HG02852 (cell line): ENCODE results near the gene GRHL1.
A peak's percentile ranks its signal among the peaks of the same experiment; 100 is the strongest.

Source experiments
- ATAC-seq: cut with Tn5 transposase; IDR thresholded peaks from one replicate; pipeline ENCODE4 v1.9.1; 2021; ENCODE audit warnings: mild to moderate bottlenecking, moderate library complexity; ENCODE audit not compliant: unreplicated experiment

GRHL1 gene

DNA sequence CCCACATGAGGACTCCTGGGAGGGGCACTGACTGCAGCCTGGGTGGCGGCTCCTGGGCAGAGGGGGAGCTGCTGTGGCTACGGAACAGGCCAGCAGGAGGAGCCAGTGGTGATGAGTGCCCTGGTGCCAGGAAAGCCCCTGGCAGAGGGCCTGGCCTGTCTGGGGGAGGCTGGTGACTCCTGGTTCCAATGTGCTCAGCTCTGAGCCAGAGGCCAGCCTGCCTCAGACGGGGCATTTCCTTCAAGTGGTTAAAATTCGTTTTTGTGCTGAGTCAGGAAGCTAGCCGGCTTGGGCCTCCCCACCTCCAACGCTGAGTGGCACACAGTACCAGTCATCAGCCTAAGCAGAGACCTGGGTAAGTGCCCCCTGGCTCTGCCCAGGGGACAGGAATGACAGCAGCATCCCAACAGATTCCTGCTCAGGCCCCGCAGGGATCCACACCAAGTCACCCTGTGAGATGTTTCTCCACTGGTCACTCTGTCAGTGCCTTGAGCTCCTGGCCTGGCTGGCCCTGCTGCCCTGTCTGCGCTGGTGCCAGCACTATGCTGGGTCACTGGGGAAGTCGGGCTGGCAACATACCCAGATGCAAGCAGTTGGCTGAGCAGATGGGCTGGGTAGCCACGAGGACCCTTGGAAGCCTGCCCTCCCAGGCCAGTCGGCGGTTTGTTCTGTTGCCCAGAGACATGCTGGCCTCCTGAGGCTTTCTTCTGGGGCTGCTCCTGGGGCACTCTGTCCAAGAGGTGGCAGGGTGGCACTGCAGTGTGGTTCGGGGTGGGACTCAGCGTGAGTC, 84.8 kb downstream of the GRHL1 start:
- no peak for ATAC-seq

DNA sequence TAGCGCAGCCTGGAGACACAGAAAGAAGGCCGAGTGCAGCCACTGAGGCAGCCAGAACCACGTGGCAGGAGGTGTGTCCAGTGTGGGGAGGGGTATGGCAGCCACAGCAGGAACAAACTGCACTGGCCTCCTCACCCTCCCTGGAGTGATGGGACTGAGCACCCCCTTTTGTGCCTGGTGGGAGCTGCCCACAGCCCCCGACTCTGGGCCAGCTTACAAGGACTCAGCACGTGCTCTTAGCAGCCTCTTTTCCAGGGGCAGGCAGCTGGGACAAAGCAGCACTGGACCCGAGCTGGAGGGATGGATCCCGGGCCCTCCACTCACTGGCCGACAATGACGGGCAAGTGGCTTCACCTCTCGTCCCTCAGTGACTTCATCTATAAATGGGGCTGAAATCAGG, 86.6 kb downstream of the GRHL1 start:
- no peak for ATAC-seq

DNA sequence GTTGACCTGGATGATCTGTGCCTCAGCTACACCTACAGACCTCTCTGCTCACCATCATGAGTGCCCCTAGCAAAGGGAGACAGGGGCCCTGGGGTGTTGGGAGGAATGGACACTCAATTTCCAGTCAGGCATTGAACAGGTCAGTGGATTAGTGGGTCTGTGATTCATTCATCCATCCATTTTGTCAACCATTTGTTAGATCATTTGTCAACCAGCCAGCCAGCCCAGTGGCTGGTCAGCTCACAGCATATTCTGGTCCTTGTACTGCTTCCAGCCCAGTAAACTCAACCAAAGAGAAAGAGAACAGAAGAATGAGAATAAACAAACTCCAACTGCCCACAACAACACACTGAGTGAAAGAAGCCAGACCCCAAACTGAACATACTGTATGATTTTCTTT, 87.2 kb downstream of the GRHL1 start:
- no peak for ATAC-seq

DNA sequence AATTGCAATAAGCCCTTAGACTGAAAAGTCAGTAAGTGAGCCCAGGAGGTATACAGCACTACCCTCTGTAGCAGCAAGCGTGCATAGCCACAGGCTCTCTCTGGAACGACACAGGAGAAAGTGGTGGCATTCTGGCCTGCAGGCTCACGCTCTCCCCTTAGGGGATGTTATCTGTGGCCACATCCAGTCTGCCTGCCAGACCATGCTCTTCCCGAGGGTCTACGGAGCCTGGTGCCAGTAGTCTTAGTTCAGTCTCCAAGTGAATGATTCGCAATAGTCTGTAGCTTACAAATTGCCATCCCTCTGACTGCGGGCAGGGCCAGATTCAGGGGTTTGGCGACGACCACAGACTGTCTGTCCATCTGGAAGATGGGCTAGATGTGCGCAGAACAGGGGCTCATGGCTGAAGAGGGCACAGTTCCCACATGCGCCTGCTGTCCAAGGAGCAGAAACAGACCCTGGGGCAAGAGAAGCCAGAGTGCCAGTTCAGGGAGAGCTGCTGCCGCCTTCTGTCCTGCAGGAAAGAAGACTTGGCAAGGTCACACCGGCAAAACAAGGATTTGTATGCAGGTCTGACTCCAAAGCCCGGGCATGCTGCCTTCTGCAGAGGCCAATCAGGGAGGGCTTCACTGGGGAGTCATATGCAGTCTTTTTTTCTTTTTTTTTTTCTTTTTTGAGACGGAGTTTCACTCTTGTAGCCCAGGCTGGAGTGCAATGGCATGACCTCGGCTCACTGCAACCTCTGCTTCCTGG, 88.3 kb downstream of the GRHL1 start:
- no peak for ATAC-seq

DNA sequence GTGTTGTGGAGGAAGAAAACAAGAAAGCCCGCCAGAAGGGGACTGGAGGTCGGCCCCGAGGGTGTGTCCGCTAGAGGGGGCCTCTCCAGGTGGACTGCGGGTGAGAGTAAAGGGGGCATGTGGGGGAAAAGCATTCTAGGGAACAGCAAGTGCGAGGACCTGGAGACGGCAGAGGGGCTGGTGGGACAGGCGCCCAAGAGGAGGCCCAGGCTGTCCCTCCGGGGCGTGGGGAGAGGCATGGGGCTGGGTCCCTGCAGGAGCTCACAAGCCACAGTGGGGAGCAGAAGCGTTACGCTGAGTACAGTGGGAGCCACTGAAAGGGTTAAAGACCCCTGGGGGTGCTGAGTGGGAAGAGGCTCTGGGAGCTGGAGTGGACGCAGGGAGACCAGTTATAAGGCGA, 90.2 kb downstream of the GRHL1 start:
- ATAC-seq = no peak

DNA sequence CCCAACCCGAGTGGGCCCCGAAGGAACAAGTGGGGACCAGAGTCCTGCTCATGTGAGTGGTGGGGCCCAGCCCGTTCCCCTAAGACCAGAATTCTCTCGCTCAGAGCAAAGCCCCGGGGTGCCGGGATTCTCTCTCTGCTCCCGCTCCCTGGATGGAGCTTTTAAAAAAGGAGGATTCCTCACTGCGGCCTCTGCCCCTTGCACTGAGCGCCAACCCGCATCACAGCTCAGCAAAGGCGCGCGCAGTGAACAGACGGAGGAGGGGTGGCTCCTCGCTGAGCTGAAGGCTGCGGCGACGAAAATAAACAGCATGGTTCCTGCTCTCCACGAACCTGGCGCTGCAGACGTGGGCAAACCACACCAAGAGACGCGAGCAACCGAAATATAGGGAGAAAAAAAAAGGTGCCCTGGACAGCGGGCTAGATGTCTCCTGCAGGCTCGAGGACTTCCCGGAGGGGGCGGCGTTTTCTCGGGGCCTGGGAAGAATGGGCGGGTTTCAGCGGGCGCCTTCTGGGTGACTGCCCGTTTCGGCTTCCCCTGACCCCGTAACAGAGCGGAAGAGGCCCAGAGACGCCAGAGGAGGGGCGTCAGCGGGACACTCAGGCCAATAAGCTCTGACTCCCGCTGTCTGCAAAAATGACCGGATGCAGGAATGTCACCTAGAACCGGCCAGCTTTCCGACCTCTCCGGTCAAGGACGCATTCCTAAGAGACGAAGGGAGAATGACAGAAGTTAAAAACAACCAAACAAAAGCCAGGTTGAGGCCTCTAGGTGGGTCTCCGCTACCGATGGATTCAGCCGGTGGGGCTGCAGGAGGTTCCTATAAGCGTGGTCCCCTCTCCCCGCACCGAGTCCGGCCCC, 91.0 kb downstream of the GRHL1 start:
- peak; percentile 4 for ATAC-seq

DNA sequence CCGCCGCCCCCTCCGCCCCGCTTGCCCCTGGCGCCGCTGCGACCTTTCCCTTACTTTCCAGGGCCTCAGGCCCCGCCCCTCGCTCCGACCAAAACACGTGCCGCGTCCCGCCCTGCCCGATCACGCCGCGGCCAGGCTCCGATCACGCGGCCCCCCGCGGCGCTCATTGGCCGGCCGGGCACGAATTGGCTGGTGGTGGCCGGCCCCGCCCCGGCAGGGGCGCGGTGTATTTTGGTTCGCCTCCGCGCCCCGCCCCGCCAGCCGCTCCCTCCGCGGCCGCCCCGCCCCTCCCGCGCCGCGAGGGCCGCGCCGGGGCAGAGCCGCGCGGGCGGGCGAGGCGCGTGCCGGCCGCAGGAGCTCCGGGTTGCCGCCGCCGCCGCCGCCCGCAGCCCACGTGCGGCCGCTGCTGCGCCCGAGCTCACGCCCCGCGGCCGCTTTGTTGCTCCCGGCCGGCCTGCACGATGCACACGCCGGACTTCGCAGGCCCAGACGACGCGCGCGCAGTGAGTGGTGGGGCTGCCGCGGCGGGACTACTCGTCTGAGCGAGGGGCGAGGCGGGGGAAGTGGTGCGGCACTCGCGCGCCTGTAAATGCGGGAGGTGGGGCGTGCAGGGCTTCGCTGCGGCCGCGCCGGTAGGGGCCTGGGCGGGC, 91.9 kb downstream of the GRHL1 start, which contains the start of gene KLF11:
Gene KLF11, plus strand, starts transcription at position 295 of the 650 bp plus-strand sequence. Its CDS starts 167 bp downstream, at position 462.
- peak; percentile 78 for ATAC-seq

DNA sequence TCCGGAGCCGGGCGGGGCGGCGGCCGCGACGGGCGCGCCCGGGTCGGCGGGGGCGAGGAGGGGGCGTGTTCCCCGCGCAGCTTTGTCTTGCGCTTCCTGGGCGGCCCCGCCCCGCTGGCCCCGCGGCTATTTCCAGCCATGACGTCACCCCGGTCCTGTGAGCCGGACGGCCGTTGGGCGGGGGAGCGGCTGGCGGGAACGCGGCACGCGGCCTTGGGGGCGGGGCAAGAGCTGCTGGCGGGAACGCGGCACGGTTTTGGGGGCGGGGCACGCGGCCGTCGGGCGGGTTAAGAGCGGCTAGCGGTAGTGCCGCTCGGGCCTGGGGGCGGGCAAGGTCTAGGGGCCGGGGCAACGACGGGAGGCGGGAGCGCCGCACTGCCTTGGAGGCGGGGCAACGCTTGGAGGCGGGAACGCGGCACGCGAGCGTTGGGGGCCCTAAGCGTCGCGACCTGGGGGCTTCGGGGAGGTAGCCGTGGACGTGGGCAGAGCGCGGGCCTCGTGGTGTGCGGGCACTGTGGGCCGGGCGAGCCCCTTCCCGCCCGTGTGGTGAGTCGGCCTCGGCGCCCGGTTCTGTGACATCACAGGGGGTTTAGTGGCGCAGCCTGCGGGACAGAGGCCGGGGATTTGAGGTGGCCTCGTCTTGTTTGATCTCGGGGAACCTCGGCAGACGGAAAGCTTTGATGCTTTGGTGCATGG, 92.6 kb downstream of the GRHL1 start:
- ATAC-seq = peak; percentile 50

DNA sequence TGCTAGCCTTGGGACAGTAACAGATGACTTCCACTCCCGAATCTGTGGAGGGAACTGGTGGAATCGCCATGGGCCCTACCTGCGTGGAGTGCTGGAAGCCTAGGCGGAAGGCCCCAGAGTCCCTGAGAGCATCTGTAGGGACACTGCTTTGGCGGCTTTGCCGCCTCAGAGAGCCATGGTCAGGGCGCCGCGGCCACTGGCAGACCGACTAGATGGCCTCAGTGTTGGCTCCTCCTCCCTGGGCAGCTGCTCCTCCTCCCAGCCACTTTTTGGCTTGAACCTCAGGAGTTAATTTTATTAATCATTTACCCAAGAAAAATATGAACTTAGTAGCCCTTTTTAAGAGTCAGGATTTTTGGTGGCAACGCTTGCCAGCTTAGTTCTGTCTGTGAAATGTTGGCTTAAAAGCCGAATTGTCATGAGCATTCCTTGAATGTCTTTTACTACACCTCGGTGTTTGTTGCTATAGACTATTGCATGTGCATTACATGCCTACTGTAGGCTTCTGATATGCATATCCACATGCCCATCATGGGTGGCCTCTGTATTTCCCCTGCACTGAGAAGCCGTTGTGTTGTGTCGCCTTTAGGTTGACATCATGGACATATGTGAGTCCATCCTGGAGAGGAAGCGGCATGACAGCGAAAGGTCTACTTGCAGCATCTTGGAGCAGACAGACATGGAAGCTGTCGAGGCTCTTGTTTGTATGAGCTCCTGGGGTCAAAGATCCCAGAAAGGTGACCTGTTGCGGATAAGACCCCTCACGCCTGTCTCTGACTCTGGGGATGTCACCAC, 94.3 kb downstream of the GRHL1 start:
- ATAC-seq = no peak

DNA sequence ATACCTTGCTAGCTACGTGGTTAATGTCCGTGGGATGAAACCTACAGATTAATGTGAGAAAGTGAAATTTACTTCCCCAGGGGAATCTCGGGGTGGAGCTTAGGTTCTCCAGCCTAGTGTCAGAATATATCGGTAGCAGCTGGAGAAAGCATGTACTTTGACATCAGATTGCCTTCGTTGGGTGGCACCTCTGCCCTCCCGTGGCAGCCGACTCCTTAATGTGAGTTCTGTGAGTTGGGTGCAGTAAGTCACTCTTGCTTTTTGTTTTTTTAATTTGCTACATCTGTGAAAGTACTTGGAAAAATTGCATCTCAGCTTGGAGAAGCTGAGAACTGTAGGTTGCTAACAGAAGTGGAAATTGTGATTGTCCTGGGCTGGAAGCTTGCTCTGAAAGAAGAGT, 95.4 kb downstream of the GRHL1 start:
- ATAC-seq = no peak

DNA sequence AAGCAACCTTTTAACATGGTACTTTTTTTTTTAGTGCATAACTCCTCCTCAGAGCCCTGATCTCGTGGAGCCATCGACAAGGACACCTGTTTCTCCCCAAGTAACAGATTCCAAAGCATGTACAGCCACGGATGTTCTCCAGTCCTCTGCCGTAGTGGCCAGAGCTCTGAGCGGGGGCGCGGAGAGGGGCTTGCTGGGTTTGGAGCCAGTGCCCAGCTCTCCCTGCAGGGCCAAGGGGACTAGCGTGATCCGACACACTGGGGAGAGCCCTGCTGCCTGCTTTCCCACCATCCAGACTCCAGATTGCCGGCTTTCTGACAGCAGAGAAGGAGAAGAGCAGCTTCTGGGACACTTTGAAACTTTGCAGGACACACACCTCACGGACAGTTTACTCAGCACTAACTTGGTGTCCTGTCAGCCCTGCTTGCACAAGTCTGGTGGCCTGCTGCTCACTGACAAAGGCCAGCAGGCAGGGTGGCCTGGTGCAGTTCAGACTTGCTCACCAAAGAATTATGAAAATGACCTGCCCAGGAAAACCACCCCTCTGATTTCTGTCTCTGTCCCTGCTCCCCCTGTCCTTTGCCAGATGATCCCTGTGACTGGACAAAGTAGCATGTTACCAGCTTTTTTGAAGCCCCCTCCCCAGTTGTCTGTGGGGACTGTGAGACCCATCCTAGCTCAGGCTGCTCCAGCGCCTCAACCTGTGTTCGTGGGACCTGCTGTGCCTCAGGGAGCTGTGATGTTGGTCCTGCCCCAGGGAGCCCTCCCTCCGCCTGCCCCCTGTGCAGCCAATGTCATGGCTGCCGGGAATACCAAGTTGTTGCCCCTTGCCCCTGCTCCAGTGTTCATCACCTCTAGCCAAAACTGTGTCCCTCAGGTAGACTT, 96.4 kb downstream of the GRHL1 start:
- ATAC-seq = no peak

DNA sequence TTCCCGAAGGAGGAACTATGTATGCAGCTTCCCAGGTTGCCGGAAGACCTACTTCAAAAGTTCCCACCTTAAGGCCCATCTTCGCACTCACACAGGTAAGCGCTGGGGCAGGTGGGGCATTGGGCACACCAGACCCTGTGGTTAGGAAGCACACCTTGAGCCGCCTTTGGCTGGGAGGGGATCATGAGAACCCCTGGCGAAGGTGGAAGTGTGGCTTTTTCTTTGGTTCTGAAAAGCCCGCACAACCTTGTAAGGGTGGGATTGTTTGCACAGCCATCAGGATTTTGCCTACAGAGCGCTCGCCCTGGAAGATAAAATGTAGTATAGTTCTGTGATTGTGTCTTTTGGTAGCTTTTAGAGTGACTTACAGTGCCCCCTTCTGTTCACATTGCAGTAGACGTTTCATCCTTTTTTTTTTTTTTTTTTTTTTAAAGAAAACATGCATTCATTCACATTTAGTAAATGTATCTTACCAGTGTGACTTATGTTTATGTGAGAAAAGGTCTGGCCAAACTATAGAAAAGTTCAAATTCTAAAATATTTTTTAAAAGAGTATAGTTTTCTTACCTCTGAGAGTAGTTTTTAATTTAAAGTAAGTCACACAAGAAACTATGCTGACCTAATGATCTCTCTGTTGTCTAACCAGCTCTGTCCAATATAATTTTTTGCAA, 97.1 kb downstream of the GRHL1 start:
- no peak for ATAC-seq
